ENCODE data around the gene ORC6.
A peak's percentile ranks its signal among the peaks of the same experiment; 100 is the strongest.

Gene ORC6

GRCh38 chr16:46686815-46687473 lies 2.5 kb upstream of the ORC6 start:
- no peaks in the 10 kb centered on the region for H3K27me3 ChIP-seq (ENCODE audit: insufficient read depth, low read length, poor library complexity)
- peaks cover 13% of the 10 kb centered on the region for H3K79me1 ChIP-seq (ENCODE audit: low read length)
- no peak overlapping the region for H2BK15ac ChIP-seq (replicated peaks; ENCODE audit: low read depth)
- no peak overlapping the region for H3K18ac ChIP-seq (ENCODE audit: low read length)
- DNase-seq, result no peak
- no CpG with 5 or more reads among the region's 5 CpGs for WGBS (ENCODE audit: extremely low coverage, insufficient coverage, low lambda C conversion rate)
- peaks cover 7% of the 10 kb centered on the region for H3K4me1 ChIP-seq (ENCODE audit: control insufficient read depth, low read depth, low read length)
- peaks cover 2% of the 10 kb centered on the region for H3K36me3 ChIP-seq (ENCODE audit: control insufficient read depth, insufficient read depth, low read length)
- H3K4me2 ChIP-seq (ENCODE audit: low read length), result no peak overlapping the region
- H3K23ac ChIP-seq (ENCODE audit: low read length), result no peak overlapping the region
- peaks cover 64% of the 10 kb centered on the region for H3K79me2 ChIP-seq (ENCODE audit: control insufficient read depth, insufficient read depth, low read length)
- no peak overlapping the region for H4K5ac ChIP-seq (ENCODE audit: low read length)
- no peak overlapping the region for H3K4ac ChIP-seq (ENCODE audit: low read depth, low read length)
- H3K4me3 ChIP-seq (ENCODE audit: low read length), result no peak overlapping the region
- H2AK5ac ChIP-seq (ENCODE audit: low read length), result no peak overlapping the region
- no peak overlapping the region for H3K27ac ChIP-seq (ENCODE audit: low read depth, low read length)
- no peak overlapping the region for H2BK5ac ChIP-seq (ENCODE audit: low read length)
- no peak overlapping the region for H4K8ac ChIP-seq (ENCODE audit: low read depth, low read length)
- no peak overlapping the region for H2BK120ac ChIP-seq (ENCODE audit: low read depth, low read length)
- H3K9ac ChIP-seq (ENCODE audit: low read length), result peak overlapping the region; percentile 5
- no peak overlapping the region for H3K56ac ChIP-seq (ENCODE audit: low read length)

- no peak overlapping the region for H4K8ac ChIP-seq (ENCODE audit: low read depth, low read length)
- H3K36me3 ChIP-seq (ENCODE audit: control insufficient read depth, insufficient read depth, low read length), result peaks cover 2% of the 10 kb centered on the region
- H3K27me3 ChIP-seq (ENCODE audit: insufficient read depth, low read length, poor library complexity), result no peaks in the 10 kb centered on the region
- H3K18ac ChIP-seq (ENCODE audit: low read length), result no peak overlapping the region
- no peak overlapping the region for H2AK5ac ChIP-seq (ENCODE audit: low read length)
- no peak overlapping the region for H3K27ac ChIP-seq (ENCODE audit: low read depth, low read length)
- H4K5ac ChIP-seq (ENCODE audit: low read length), result no peak overlapping the region
- H3K23ac ChIP-seq (ENCODE audit: low read length), result no peak overlapping the region
- WGBS (ENCODE audit: extremely low coverage, insufficient coverage, low lambda C conversion rate), result no CpG with 5 or more reads among the region's 9 CpGs
- DNase-seq, result peak; percentile 11
- H3K79me2 ChIP-seq (ENCODE audit: control insufficient read depth, insufficient read depth, low read length), result peaks cover 64% of the 10 kb centered on the region
- peaks cover 13% of the 10 kb centered on the region for H3K79me1 ChIP-seq (ENCODE audit: low read length)
- no peak overlapping the region for H2BK120ac ChIP-seq (ENCODE audit: low read depth, low read length)
- H3K4ac ChIP-seq (ENCODE audit: low read depth, low read length), result no peak overlapping the region
- no peak overlapping the region for H2BK5ac ChIP-seq (ENCODE audit: low read length)
- peak overlapping the region; percentile 87 for H3K4me2 ChIP-seq (ENCODE audit: low read length)
- H3K9ac ChIP-seq (ENCODE audit: low read length), result peak overlapping the region; percentile 95
- peaks cover 7% of the 10 kb centered on the region for H3K4me1 ChIP-seq (ENCODE audit: control insufficient read depth, low read depth, low read length)
- no peak overlapping the region for H2BK15ac ChIP-seq (replicated peaks; ENCODE audit: low read depth)
- H3K4me3 ChIP-seq (ENCODE audit: low read length), result no peak overlapping the region
- H3K56ac ChIP-seq (ENCODE audit: low read length), result peak overlapping the region; percentile 63
Observed at GRCh38 chr16:46687486-46687885, 2.0 kb upstream of the ORC6 start.

- no CpG with 5 or more reads among the region's 14 CpGs for WGBS (ENCODE audit: extremely low coverage, insufficient coverage, low lambda C conversion rate)
- Histone ChIP-seq H4K5ac (ENCODE audit: low read length) (no peak overlapping the region), H2BK15ac (replicated peaks; ENCODE audit: low read depth) (no peak overlapping the region), H3K4me2 (ENCODE audit: low read length) (peak overlapping the region; percentile 87), H3K23ac (ENCODE audit: low read length) (no peak overlapping the region), H2BK5ac (ENCODE audit: low read length) (no peak overlapping the region), H3K4ac (ENCODE audit: low read depth, low read length) (no peak overlapping the region), H3K79me1 (ENCODE audit: low read length) (peaks cover 13% of the 10 kb centered on the region), H3K79me2 (ENCODE audit: control insufficient read depth, insufficient read depth, low read length) (peaks cover 64% of the 10 kb centered on the region), H3K27ac (ENCODE audit: low read depth, low read length) (no peak overlapping the region), H3K36me3 (ENCODE audit: control insufficient read depth, insufficient read depth, low read length) (peaks cover 4% of the 10 kb centered on the region), H3K4me1 (ENCODE audit: control insufficient read depth, low read depth, low read length) (peaks cover 7% of the 10 kb centered on the region), H3K27me3 (ENCODE audit: insufficient read depth, low read length, poor library complexity) (no peaks in the 10 kb centered on the region), H2BK120ac (ENCODE audit: low read depth, low read length) (no peak overlapping the region), H2AK5ac (ENCODE audit: low read length) (no peak overlapping the region), H3K56ac (ENCODE audit: low read length) (peak overlapping the region; percentile 98), H3K18ac (ENCODE audit: low read length) (no peak overlapping the region), H4K8ac (ENCODE audit: low read depth, low read length) (no peak overlapping the region), H3K4me3 (ENCODE audit: low read length) (peak overlapping the region; percentile 97), H3K9ac (ENCODE audit: low read length) (peak overlapping the region; percentile 95)
- no peak for DNase-seq
Observed at GRCh38 chr16:46688101-46688653, 1.3 kb upstream of the ORC6 start.

- Histone ChIP-seq H3K18ac (ENCODE audit: low read length) (peak within 1 kb of the TSS; percentile 82), H3K56ac (ENCODE audit: low read length) (peak within 1 kb of the TSS; percentile 100), H3K4me1 (ENCODE audit: control insufficient read depth, low read depth, low read length) (peaks cover 7% of the 10 kb centered on the region), H3K4me3 (ENCODE audit: low read length) (peak within 1 kb of the TSS; percentile 99), H4K8ac (ENCODE audit: low read depth, low read length) (no peak within 1 kb of the TSS), H3K4me2 (ENCODE audit: low read length) (peak within 1 kb of the TSS; percentile 99), H3K9ac (ENCODE audit: low read length) (peak within 1 kb of the TSS; percentile 100), H3K27me3 (ENCODE audit: insufficient read depth, low read length, poor library complexity) (no peaks in the 10 kb centered on the region), H2AK5ac (ENCODE audit: low read length) (no peak within 1 kb of the TSS), H3K23ac (ENCODE audit: low read length) (peak within 1 kb of the TSS; percentile 92), H3K79me2 (ENCODE audit: control insufficient read depth, insufficient read depth, low read length) (peaks cover 58% of the 10 kb centered on the region), H2BK15ac (replicated peaks; ENCODE audit: low read depth) (no peak within 1 kb of the TSS), H4K5ac (ENCODE audit: low read length) (no peak within 1 kb of the TSS), H3K79me1 (ENCODE audit: low read length) (peaks cover 11% of the 10 kb centered on the region), H3K27ac (ENCODE audit: low read depth, low read length) (peak within 1 kb of the TSS; percentile 87), H2BK120ac (ENCODE audit: low read depth, low read length) (no peak within 1 kb of the TSS), H3K36me3 (ENCODE audit: control insufficient read depth, insufficient read depth, low read length) (peaks cover 4% of the 10 kb centered on the region), H3K4ac (ENCODE audit: low read depth, low read length) (peak within 1 kb of the TSS; percentile 77), H2BK5ac (ENCODE audit: low read length) (peak within 1 kb of the TSS; percentile 93)
- DNase-seq, result peak; percentile 100
- WGBS (ENCODE audit: extremely low coverage, insufficient coverage, low lambda C conversion rate), result no CpG with 5 or more reads among the region's 54 CpGs
Observed at GRCh38 chr16:46688654-46689364, 650 bp upstream of the ORC6 start, which contains the start of gene VPS35. VPS35 (minus strand) TSS chr16:46689178; CDS start chr16:46689133, 45 bp downstream.

GRCh38 chr16:46690281-46691178 lies 1.1 kb downstream of the ORC6 start:
- no peak overlapping the region for H4K8ac ChIP-seq (ENCODE audit: low read depth, low read length)
- peaks cover 6% of the 10 kb centered on the region for H3K36me3 ChIP-seq (ENCODE audit: control insufficient read depth, insufficient read depth, low read length)
- no peak overlapping the region for H2BK120ac ChIP-seq (ENCODE audit: low read depth, low read length)
- no peaks in the 10 kb centered on the region for H3K27me3 ChIP-seq (ENCODE audit: insufficient read depth, low read length, poor library complexity)
- peak overlapping the region; percentile 99 for H3K4me2 ChIP-seq (ENCODE audit: low read length)
- H4K5ac ChIP-seq (ENCODE audit: low read length), result no peak overlapping the region
- peak overlapping the region; percentile 45 for H2AK5ac ChIP-seq (ENCODE audit: low read length)
- H2BK15ac ChIP-seq (replicated peaks; ENCODE audit: low read depth), result no peak overlapping the region
- peak overlapping the region; percentile 99 for H3K4me3 ChIP-seq (ENCODE audit: low read length)
- H3K27ac ChIP-seq (ENCODE audit: low read depth, low read length), result no peak overlapping the region
- peak overlapping the region; percentile 72 for H3K23ac ChIP-seq (ENCODE audit: low read length)
- peaks cover 7% of the 10 kb centered on the region for H3K4me1 ChIP-seq (ENCODE audit: control insufficient read depth, low read depth, low read length)
- peaks cover 44% of the 10 kb centered on the region for H3K79me2 ChIP-seq (ENCODE audit: control insufficient read depth, insufficient read depth, low read length)
- peaks cover 11% of the 10 kb centered on the region for H3K79me1 ChIP-seq (ENCODE audit: low read length)
- peak overlapping the region; percentile 100 for H3K9ac ChIP-seq (ENCODE audit: low read length)
- H3K18ac ChIP-seq (ENCODE audit: low read length), result no peak overlapping the region
- H3K4ac ChIP-seq (ENCODE audit: low read depth, low read length), result peak overlapping the region; percentile 77
- H2BK5ac ChIP-seq (ENCODE audit: low read length), result no peak overlapping the region
- peak overlapping the region; percentile 100 for H3K56ac ChIP-seq (ENCODE audit: low read length)
- no CpG with 5 or more reads among the region's 21 CpGs for WGBS (ENCODE audit: extremely low coverage, insufficient coverage, low lambda C conversion rate)
- peak; percentile 29 for DNase-seq
